Cerebellar cortex (tissue), 1 donor: Measurements from ENCODE around the gene DONSON.

Source experiments
- DNase-seq: peaks from one replicate; pipeline ENCODE4 v3.0.0-alpha.2; 2015; ENCODE audit warnings: low spot score

Gene DONSON

GRCh38 chr21:33562389-33562788 is 26.1 kb downstream of the DONSON start:
- DNase-seq: no peak

DNA sequence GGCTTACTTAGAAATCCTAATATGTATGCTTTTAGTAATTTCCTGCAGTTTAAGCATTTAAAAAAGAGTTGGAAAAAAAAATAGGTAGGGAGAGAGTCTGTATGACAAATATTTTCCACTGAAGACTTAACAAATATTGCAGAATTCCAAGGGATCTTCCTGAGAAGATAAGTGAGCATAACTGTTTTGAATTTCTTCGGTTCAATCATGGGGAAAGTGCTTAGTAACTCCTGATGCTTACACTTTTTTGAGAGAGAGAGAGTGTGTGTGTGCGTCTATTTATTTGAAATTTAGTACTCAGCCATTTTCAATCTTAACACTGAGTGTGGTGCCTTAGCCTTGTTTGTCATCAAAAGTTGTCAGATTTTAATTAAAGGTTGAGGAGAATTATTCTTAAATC is 27.1 kb downstream of the DONSON start:
- DNase-seq: no peak

GRCh38 chr21:33560965-33561364 is 27.5 kb downstream of the DONSON start:
- no peak for DNase-seq

GRCh38 chr21:33559813-33560212 is 28.7 kb downstream of the DONSON start:
- DNase-seq: no peak

DNA sequence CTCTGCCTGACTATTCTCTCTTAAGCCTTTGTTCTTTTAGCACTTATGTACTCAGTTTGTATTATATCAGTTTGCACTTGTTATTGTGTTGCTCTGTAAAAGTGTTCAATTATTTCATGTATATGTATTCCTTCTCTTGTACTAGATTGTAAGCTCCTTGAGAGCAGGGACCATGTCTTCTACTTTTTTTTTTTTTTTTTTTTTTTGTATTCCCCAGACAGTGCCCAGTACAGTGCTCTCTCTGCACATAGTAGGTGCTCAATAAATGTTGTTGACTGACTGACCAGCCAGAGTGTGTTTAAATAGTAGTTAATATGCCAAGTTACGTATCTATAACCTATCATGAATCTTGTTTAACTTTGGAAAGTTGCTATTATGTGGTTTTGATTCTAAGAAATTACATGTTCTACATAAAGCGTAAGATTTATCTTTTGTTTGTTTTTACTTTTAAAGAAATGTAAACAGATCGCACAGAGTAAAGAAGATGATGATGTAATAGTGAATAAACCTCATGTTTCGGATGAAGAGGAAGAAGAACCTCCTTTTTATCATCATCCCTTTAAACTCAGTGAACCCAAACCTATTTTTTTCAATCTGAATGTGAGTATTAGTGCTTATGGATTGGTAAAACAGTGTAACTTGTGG is 29.6 kb downstream of the DONSON start:
- no peak for DNase-seq

- no peak for DNase-seq
These were observed 31.0 kb downstream of the DONSON start for GRCh38 chr21:33557447-33557846.

DNA sequence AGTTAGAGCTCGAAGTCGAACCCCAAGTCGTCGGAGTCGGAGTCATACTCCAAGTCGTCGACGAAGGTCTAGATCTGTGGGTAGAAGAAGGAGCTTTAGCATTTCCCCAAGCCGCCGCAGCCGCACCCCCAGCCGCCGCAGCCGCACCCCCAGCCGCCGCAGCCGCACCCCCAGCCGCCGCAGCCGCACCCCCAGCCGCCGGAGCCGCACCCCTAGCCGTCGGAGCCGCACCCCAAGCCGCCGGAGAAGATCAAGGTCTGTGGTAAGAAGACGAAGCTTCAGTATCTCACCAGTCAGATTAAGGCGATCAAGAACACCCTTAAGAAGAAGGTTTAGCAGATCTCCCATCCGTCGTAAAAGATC is 33.5 kb downstream of the DONSON start:
- DNase-seq: no peak

GRCh38 chr21:33554236-33554981 is 34.1 kb downstream of the DONSON start:
- no peak for DNase-seq

GRCh38 chr21:33552999-33553598 is 35.4 kb downstream of the DONSON start:
- no peak for DNase-seq

GRCh38 chr21:33552093-33552998 is 36.1 kb downstream of the DONSON start:
- no peak for DNase-seq

- no peak for DNase-seq
These were observed 36.8 kb downstream of the DONSON start for GRCh38 chr21:33551664-33552063.

GRCh38 chr21:33550772-33551660 is 37.5 kb downstream of the DONSON start:
- DNase-seq: no peak

DNA sequence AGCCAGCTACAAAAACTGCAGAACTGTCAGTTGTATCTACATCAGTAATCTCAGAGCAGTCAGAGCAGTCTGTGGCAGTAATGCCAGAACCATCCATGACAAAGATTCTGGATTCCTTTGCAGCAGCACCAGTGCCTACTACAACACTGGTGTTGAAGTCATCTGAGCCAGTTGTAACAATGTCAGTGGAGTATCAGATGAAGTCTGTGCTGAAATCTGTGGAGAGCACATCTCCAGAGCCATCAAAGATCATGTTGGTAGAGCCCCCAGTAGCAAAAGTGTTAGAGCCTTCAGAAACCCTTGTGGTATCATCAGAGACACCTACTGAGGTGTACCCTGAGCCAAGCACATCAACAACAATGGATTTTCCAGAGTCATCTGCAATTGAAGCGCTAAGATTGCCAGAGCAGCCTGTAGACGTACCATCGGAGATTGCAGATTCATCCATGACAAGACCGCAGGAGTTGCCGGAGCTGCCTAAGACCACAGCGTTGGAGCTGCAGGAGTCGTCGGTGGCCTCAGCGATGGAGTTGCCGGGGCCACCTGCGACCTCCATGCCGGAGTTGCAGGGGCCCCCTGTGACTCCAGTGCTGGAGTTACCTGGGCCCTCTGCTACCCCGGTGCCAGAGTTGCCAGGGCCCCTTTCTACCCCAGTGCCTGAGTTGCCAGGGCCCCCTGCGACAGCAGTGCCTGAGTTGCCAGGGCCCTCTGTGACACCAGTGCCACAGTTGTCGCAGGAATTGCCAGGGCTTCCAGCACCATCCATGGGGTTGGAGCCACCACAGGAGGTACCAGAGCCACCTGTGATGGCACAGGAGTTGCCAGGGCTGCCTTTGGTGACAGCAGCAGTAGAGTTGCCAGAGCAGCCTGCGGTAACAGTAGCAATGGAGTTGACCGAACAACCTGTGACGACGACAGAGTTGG is 38.4 kb downstream of the DONSON start:
- DNase-seq: no peak

- DNase-seq: no peak
These were observed 42.4 kb downstream of the DONSON start for GRCh38 chr21:33546086-33546485.

DNA sequence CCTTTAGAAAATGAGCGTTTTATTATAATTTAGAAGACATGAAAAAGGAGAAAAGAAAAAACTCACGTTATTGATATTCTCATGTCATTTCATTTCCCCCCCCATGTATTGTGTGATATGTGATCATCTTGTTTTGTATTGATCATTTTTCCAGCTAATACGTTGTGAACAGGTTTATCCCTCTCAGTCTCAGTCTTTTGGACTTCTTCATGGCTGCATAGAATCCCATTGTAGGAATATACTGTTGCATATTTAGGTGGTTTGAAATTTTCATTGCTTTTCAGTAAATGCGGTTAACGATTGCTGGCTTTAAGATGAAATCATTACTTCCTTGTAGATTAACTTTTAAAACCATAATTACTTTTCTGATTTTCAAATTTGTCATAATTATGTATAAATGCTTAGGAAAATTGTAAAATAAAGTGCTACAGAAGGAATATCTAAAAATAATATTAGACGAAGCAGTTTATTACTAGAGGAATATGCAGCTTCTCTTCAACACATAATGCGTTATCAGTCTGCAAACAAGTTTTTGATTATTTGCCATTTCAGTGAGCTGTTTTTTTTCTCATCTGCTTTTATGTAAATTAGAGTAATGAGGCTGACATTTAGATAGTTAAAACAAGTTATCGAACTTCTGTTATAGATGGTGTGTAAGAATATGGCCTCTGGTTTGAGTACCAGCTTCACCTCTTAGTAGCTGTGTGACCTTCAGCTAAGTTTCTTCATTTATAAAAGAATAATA is 43.9 kb downstream of the DONSON start:
- no peak for DNase-seq

- no peak for DNase-seq
These were observed 44.9 kb downstream of the DONSON start for GRCh38 chr21:33543505-33544129.

DNA sequence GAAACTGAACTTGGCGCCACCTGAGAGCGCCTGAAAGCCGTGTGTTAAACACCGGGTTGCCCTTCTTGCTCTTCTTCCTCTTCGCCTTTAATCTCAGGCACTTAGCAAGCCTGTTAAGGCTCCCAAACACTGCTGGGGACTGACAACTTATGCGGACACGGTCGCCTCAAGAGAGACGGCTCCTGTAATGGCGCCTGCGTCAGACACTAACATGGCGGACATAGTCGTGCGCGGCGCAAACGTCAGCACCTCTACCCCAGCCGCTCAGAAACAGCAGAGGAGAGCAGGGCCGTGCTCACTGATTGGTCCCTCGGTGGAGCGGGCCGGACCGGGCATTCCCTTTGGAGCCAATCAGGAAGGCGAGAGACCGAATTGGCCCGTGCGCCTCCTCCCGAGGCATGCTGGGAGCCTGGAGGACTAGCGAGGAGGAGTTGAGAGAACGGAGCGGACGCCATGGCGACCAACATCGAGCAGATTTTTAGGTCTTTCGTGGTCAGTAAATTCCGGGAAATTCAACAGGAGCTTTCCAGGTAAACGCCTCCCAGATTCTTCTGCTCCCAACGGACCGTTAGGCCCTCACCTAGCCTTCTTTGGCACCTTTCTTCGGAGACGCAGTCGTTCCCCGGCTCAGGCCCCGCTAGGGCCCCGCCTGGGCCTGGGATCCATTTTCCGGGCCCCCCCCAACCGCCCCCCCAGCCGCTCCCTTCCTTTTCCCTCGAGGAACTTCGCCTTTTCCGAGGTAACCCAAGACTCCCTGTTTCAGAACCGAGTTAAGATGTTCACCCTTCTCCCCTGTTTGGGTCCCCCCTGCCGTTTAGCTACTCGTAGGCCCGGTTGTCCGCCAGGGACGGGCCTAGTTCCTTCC is 45.6 kb downstream of the DONSON start, which contains the start of gene SON:
Gene SON (plus strand): TSS at position 399 of the 865 bp plus-strand sequence. CDS start 55 bp downstream, at position 454.
- DNase-seq: peak; percentile 99
